GM18867 (cell line): Measurements from ENCODE around the gene MTMR3.

Experiments
- ATAC-seq: cut with Tn5 transposase; IDR thresholded peaks from one replicate; pipeline ENCODE4 v1.9.1; 2021; ENCODE audit warnings: mild to moderate bottlenecking, moderate library complexity; ENCODE audit not compliant: unreplicated experiment

MTMR3 gene

DNA sequence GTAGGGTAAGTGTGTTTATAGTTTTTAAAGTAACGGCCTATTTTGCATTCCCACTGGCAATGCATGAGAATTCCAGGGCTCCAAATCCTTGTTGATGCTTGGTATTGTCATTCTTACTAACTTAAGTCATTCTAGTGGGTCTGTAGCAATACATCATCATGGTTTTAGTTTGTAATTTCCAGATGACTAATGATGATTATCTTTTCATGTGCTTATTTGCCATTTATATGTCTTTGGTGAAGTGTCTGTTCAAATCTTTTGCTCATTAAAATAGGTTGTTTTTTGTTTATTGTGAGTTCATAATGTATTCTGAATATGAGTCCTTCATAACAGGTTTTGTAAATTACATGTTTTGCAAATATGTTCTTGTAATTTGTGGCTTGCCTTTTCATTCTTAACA, 31.2 kb downstream of the MTMR3 start:
- no peak for ATAC-seq

DNA sequence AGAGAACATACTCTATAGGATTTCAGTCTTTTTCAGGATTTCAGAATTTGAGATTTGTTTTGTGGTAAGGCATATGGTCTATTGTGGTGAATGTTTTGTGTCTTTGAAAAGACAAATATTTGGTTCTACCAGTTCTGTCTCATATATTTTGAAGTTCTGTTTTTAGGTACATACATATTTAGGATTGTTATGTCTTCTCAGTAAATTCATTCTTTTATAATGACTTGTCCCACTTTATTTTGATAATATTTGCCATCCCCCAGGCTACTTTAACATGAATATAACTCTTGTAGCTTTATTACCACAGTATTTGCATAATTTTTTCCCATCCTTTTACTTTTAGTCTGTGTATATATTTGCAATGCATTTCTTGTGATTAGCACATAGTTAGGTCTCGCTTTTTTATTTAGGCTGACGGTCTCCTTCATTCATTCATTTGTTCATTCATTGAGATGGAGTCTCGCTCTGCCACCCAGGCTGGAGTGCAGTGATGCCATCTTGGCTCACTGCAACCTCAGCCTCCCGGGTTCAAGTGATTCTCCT, 32.1 kb downstream of the MTMR3 start:
- ATAC-seq = no peak

DNA sequence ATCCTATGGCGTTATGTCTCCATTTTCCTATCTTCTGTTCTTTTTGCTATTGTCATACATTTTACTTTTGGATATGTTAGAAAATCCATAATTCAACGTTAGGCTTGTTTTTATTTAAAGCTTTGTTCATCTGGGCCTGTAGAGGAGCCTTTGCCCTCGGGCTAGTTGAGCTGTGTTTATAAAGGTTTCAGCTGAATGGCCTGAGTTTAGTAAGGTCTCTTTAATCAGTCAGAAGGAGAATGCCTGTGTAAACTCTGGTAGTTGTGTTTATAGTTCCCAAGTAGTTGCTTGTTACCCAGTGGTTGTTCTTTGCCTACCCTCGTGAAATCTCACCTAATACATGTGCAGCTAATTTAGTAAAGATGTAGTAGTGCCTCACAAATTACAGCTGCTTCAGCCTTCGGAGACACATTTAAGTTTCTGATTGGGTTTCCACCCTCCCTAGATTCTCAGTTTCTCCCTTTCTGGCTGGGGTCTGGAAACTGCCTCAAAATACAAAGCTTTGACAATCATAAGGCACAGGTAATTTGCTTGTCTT, 33.1 kb downstream of the MTMR3 start:
- no peak for ATAC-seq

DNA sequence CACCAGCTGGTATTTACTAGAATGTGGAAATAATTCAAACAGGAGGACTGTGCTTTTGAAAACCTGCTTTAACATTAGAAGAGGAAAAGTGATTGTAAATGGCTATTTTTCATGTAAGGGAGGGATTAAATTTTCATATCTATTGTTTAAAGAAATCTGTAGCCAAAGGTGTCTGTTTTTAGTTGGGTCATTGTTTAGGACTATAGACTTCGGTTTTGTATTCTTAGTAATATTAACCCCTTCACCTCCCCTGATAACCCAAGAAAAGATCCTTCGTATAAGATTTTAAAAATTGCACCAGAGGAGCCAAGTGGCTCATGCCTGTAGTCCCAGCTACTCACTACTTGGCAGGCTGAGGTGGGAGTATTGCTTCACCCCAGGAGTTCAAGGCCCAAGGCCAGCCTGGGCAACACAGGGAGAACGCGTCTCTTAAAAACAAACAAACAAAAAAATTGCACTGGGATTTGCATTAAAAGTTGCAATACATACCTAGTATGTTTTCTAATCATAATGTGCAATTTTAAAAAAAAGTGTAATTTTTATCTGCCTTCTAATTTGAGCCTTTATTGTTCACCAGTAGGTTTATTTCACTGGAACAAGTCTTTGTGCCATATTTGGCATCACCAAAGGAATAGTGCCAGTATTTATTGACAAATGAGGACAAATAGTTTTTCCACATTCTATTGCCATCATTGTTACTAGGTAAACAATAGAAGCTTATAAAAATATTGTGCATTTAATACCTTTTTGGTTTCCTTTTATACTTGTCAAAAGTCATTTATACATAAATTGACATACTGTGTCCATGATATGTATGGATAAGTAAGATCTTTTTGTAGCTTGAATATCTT, 34.3 kb downstream of the MTMR3 start:
- no peak for ATAC-seq

DNA sequence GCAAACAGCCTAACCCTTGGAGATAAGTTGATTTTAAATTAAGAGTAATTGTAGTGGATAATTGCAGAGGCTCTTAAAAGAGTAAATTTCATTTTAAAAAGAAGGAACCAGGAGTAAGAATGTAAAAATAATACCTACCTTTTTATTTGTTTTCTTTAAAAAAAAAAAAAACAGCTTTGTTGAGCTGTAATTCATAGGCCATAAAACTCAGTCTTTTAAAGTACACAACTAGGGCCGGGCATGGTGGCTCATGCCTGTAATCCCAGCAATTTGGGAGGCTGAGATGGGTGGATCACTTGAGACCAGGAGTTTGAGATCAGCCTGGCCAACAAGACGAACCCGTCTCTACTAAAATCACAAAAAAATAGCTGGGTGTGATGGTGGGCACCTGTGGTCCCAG, 42.4 kb downstream of the MTMR3 start:
- ATAC-seq = no peak

DNA sequence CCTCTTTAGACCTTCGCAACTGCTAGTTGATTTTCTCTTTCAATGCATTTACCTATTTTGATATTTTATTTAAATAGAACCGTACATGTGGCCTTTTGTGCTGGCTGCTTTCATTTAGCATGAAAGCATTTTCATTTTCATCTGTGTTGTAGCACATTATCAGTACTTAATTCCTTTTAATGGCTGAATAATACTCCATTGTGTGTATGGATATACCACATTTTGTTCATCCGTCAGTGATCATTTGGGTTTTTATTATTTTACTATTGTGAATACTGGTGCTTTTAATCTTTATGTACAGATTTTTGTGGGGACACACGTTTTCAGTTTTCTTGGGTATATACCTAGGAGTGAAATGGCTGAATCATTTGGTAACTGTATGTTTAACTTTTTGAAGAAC, 43.1 kb downstream of the MTMR3 start:
- no peak for ATAC-seq

DNA sequence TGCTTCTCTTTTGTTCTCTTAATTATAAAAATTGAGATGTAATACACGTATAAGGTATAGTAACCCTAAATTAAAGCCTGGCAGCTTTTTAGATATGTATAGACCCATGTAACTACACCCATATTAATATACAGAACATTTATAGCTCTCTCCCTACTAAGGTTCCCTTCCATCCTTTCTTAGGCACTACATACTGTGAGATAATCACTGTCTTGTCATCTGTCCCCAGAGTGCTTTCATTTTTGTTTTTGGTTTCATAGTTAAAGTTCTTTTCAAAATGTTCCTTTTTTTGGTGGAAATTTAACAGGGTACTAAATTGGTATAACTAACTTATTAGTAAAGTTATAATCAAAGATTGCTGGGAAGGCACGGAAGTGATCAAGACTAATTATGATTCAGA, 49.2 kb downstream of the MTMR3 start:
- ATAC-seq = no peak

DNA sequence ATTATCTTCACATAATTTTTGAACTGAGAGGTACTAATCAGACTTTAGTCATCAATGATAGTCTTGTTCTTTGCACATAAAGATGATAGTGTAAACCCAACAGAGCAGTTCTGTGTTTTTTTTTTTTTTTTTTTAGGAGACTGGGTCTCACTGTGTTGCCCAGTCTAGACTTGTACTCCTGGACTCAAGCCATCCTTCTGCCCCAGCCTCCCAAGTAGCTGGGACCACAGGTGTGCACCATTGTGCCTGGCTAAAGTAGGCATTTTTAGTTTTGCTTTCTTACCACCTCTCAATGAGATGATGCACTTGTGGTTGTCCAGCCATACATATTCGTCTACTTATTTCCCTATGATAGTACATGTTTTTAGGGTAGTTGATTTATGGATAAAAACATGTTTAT, 50.6 kb downstream of the MTMR3 start:
- no peak for ATAC-seq

DNA sequence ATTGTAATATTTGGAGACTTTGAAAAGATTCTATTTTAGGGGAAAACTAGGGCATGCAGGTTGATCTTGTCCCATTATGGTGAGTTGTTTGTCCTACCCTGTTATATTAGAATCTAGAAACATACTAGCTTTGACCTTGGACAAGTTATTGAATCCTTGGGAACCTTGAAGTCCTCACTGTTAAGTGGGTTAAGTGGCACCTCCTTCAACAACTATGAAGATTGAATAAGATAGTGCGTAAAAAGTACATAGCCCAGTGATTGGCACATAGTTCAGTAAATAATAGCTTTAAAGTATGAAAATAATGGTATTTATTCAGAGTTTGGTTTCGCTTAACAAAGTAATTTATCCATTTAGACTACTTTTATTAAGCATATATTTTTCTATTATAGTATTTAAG, 51.6 kb downstream of the MTMR3 start:
- no peak for ATAC-seq

DNA sequence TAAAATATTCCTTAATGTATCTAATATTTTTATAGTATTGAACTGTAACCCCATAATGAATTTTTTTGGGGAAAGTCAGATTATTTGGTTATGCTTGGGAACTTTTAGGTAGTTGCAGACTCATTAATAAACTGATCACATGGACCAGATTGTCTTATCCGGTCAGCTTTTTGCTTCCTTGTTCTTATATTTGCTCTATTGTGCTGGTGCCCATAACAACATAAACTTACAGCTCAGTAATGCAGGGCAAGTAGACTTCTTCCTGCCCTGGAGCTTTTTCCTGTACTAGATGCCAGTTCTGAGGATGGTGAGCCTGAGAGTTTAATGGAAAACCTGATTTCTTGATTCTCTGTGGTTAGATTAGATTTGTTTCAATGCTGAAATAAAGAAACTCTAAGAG, 53.2 kb downstream of the MTMR3 start:
- ATAC-seq = no peak

DNA sequence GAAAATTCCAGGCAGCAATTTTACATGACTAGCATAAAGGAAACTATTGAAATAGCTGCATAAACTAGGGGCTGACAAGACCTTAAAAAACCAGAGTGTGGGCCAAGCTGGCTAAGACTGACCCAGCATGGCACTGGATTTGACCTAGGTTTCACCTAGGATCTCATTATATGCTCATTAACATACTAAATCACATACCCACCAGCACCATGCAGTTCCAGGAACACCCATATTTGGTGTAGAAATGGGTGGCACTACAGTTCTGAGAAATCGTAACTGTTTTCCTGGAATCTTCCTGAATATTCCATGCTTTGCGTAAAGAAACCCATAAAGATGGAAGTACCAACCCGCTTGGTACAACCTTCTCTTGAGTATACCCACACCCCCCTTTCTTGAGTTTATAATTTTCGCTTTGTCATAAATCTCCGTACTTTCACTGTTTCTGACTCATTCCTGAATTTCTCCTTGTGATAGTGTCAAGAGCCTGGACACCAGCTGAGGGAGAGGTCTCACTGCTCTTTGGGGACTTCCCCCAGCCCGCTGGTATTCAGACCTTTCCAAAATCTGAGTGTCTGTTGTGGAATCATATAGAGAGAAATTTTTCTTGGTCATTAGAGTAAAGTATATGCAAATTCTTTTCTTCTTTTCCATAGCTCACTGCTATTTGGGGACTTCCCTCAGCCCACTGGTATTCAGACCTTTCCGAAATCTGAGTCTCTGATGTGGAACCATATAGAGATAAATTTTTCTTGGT, 55.1 kb downstream of the MTMR3 start:
- ATAC-seq = no peak

DNA sequence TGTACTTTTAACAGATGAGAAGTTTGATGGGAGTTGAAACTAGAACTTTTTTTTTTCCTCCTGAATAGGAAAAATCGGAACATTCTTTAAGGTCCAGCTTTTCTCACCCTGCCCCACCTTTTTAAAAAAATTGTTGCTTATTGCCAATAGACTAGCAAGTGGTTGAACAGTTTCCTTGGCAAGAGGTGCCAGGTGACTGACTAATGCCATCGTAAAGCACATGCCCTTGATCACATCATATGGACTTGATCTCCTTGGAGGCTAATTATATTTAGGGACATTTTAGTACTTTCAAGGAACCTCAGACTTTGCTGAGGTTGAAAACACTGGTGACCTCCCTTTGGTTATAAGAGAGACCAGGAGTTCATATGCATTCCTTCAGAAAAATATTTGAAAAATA, 57.6 kb downstream of the MTMR3 start:
- ATAC-seq = no peak

DNA sequence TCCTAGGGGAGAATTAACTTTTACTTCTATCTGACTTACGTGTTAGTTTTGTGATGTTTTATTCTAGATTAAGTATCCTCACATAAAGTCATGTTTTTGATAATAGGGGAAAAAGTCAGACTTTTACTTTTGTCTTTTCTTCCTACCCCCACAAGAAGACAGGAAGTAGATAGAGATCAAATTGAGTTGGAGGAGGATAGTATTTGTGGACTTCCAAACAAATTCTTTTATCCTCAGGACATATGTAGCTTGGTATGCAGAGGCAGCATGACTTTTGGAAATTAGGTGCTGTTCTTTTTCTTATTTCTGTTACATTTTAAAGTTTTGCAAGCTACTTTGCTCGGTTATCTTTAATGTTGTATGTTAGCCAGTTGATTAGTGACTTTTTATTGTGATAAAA, 61.4 kb downstream of the MTMR3 start:
- ATAC-seq = no peak

DNA sequence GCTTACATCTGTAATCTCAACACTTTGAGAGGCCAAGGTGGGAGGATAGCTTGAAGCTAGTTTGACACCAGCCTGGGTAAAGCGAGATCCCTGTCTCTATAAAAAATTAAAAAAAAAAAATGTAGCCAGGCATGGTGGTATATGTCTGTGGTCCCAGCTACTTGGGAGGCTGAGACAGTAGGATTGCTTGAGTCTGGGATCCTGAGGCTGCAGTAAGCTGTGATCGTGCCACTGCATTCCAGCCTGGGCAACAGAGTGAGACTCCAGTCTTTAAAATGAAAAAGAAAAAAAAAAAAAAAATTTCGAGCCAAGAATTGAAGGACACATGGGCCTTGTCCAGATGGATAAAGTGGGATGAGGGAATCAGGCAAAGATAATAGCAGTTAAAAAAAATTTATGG, 62.5 kb downstream of the MTMR3 start:
- no peak for ATAC-seq

DNA sequence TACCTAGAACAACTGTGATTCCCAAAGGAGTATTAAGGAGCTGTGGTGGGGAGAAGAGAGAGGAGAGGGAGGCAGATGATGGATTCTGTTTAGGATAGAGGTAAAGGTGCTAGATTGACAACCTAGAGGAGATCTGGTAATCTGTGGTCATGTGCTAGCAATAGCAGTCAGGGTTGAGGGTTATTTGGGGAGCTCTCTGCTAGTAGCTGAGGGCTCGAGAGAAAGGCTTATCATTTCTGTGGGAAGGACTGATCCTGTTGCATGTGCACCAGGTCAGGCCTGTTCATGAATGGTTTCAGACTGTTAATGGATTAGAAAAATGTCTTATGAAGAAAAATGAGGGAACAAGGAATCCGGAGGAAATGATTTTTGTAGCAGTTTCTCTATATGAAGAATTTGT, 63.2 kb downstream of the MTMR3 start:
- no peak for ATAC-seq

DNA sequence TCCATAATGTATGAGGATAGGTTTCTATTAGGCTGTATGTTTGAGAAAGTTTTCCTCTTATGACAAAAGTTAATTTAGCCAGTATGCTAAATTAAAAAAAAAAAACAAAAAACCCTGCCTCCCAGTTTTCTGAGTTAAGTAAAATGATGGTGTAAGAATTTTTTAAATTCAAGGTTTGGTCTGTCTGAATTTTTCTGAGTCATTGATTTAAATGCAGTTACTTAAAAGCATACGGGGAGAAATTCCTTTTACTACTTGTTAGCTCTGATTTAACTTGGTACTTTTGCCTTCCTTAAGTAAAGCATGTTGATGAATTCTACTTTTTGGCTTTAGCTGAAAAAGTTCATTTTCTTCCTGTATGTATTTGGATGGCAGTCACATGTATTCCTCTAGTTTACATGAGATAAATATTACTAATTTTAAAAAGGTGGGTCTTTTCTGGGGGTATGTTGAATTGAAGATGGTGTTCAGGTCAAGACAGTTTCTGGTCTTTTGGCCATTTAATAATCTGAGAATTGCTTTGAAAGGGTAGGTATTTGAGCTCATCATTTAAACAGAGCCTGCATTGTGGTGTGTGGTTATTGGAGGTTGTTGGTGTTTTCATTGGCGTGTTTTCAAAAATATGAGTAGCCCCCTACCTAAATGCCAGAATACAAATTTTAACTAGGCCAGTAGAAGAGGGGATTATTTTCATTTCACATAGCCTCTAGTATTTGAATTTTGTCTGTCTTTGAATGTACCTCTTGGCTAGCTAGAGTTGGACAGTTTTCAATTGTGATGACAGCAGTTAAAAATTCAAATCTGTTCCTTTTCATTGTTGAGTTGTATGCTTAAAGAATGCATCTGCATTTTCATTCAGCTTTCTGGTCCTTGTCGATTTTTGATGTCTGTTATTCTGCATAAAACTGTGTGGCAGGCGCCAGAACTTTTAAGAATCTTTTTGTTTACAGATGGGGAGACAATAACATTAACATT, 64.7 kb downstream of the MTMR3 start:
- ATAC-seq = no peak

DNA sequence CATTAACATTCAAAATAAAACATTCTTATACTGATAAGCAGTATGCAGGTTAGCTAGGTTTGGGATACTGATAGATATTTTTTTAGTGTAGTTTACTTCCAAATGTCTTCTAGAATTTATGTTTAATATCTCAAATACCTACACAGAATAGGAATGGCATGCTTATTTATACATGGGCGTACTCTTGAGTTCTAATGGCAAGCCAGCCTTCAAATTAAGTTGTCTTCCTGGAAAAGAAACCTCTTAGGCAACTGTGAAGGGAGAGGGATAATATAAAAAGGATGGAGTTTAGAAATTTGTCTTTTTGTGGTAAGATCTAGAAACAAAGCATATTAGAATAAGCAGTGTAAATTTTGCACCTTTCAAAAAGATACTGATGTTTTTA, 65.4 kb downstream of the MTMR3 start:
- no peak for ATAC-seq

DNA sequence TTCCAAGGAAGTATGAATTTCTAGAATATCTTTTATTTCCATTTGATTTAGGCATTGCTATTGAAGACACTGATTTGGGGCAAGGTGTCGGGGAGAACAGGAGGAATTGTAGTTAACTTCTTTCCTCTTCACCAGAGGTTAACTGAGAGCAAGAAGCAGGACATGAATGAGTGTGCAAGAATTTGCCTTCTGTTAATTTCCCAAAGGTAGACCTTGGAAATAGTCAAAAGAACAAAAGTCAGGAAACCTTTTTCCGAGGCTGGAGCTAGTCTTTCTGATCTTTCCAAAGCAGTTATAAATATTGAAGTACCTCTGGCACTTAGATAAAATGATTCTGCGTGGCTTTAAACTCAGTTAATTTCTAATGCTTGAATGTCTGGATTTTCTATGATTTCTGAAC, 66.9 kb downstream of the MTMR3 start:
- no peak for ATAC-seq

DNA sequence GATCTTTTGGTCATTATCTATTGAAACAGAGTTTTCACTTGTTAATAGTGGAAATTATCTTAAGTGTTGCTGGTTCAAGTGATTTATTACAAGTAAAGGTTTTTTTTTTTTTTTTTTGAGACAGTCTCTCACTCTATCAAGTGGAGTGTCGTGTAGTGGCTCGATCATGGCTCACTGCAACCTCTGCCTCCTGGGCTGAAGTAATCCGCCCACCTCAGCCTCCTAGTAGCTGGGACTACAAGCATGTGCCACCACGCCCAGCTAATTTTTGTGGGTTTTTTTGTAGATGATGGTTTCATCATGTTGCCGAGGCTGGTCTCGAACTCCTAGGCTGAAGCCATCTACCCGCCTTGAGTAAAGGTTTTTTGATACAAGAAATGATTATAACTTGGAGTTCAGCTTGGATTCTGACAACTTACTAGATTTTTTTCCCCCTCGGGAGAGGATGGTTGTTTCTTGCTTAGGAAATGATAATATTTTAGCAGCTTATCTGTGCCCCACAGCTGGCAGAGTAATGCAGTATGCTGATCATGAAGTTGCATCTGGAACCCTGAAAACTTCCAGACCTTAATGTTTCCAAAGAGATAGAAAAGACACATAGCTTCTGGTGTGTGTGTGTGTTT, 68.9 kb downstream of the MTMR3 start:
- ATAC-seq = no peak

DNA sequence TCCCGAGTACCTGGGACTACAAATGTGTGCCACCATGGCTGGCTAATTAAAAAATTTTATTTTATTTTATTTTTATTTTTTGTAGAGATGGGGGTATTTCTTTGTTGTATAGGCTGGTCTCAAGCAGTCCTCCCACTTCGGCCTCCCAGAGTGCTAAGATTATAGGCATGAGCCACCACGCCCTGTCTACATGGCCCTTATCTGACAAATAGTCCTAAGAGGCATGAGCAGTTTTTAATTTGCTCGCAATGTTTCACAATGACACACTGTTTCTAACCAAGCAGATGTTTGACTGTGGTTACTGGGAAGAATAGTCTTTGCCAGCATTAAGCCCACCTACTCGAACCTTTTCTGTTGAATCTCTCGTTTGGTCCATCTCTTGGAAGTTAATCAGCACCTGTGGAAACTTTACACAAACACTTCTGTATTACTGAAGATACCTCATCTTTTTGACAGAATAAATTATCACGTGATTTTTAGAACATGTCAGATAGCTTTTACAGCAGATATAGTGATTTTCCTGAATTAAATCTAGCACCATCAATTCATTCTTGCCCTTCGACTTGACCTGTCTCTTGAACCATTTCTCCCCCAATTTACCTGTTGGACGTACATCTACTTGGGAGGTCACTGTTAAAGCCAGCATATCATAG, 71.4 kb downstream of the MTMR3 start:
- ATAC-seq = no peak
